ENCODE data around the gene TMEM63C.

The TMEM63C gene

GRCh38 chr14:77284066-77284465 lies 102.5 kb downstream of the TMEM63C start:
- TF ChIP-seq CTCF (conservative IDR thresholded peaks at IDR 0.05; ENCODE audit: low read length) (no peak), EZH2phosphoT487 (IDR thresholded peaks at IDR 0.05; ENCODE audit: borderline replicate concordance) (no peak)
- no peaks in the 10 kb centered on the region for H4K20me1 ChIP-seq (ENCODE audit: insufficient read depth, low read length, poor library complexity, severe bottlenecking)
- no peaks in the 10 kb centered on the region for H3K27me3 ChIP-seq (ENCODE audit: insufficient read depth, low read length, poor library complexity, severe bottlenecking)
- H3K4me3 ChIP-seq (ENCODE audit: low read length, poor library complexity, severe bottlenecking): no peak overlapping the region
- H3K9me2 ChIP-seq (replicated peaks; ENCODE audit: low read depth, low read length): no peaks in the 10 kb centered on the region
- H3K9ac ChIP-seq (ENCODE audit: low read depth, low read length, poor library complexity, severe bottlenecking): no peak overlapping the region
- H3K4me1 ChIP-seq (ENCODE audit: insufficient read depth, low read length, poor library complexity, severe bottlenecking): no peaks in the 10 kb centered on the region
- peaks cover 44% of the 10 kb centered on the region; the same call in 1 of the 2 replicates for H3K36me3 ChIP-seq (ENCODE audit: insufficient read depth, low read length)
- no peak overlapping the region for H3K4me2 ChIP-seq (ENCODE audit: low read depth, low read length, poor library complexity, severe bottlenecking)
- no peak overlapping the region for H2AFZ ChIP-seq (ENCODE audit: low read length)
- no peaks in the 10 kb centered on the region for H3F3A ChIP-seq (ENCODE audit: low read depth)
- H3K79me2 ChIP-seq (ENCODE audit: insufficient read depth, low read length): no peaks in the 10 kb centered on the region
- H3K9me3 ChIP-seq (ENCODE audit: insufficient read depth, low read depth, low read length): no peaks in the 10 kb centered on the region

GRCh38 chr14:77284466-77284865 lies 102.9 kb downstream of the TMEM63C start:
- H3K79me2 ChIP-seq (ENCODE audit: insufficient read depth, low read length): no peaks in the 10 kb centered on the region
- peaks cover 44% of the 10 kb centered on the region; the same call in 1 of the 2 replicates for H3K36me3 ChIP-seq (ENCODE audit: insufficient read depth, low read length)
- no peaks in the 10 kb centered on the region for H4K20me1 ChIP-seq (ENCODE audit: insufficient read depth, low read length, poor library complexity, severe bottlenecking)
- H3F3A ChIP-seq (ENCODE audit: low read depth): no peaks in the 10 kb centered on the region
- no peaks in the 10 kb centered on the region for H3K27me3 ChIP-seq (ENCODE audit: insufficient read depth, low read length, poor library complexity, severe bottlenecking)
- no peaks in the 10 kb centered on the region for H3K9me2 ChIP-seq (replicated peaks; ENCODE audit: low read depth, low read length)
- H3K4me1 ChIP-seq (ENCODE audit: insufficient read depth, low read length, poor library complexity, severe bottlenecking): no peaks in the 10 kb centered on the region
- H3K4me3 ChIP-seq (ENCODE audit: low read length, poor library complexity, severe bottlenecking): no peak overlapping the region
- H3K4me2 ChIP-seq (ENCODE audit: low read depth, low read length, poor library complexity, severe bottlenecking): no peak overlapping the region
- H3K9me3 ChIP-seq (ENCODE audit: insufficient read depth, low read depth, low read length): no peaks in the 10 kb centered on the region
- no peak for TF ChIP-seq CTCF (conservative IDR thresholded peaks at IDR 0.05; ENCODE audit: low read length)
- TF ChIP-seq EZH2phosphoT487 (IDR thresholded peaks at IDR 0.05; ENCODE audit: borderline replicate concordance): no peak
- no peak overlapping the region for H3K9ac ChIP-seq (ENCODE audit: low read depth, low read length, poor library complexity, severe bottlenecking)
- no peak overlapping the region for H2AFZ ChIP-seq (ENCODE audit: low read length)

DNA sequence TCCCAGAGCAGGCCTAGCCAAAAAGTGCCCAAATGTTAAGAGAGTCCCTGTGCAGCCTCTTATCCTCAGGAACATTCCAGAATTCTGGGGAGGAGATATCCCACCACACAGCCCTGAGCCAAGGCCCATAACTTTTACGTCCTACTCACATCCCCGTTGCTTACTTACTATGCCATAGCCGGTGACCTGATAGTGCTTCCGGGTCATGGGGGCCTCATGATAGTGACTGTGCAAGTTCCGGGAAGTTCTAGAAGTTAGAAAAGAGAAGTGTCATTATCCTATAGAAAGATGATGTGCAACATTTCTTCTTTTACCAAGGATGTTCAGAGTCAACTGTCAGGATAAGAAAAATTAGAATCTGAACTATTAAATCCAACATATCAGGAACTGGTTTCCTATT lies 105.0 kb downstream of the TMEM63C start:
- no peak overlapping the region for H3K4me2 ChIP-seq (ENCODE audit: low read depth, low read length, poor library complexity, severe bottlenecking)
- TF ChIP-seq CTCF (conservative IDR thresholded peaks at IDR 0.05; ENCODE audit: low read length): no peak
- TF ChIP-seq EZH2phosphoT487 (IDR thresholded peaks at IDR 0.05; ENCODE audit: borderline replicate concordance): no peak
- no peak overlapping the region for H2AFZ ChIP-seq (ENCODE audit: low read length)
- H3K4me3 ChIP-seq (ENCODE audit: low read length, poor library complexity, severe bottlenecking): no peak overlapping the region
- no peaks in the 10 kb centered on the region for H4K20me1 ChIP-seq (ENCODE audit: insufficient read depth, low read length, poor library complexity, severe bottlenecking)
- H3K27me3 ChIP-seq (ENCODE audit: insufficient read depth, low read length, poor library complexity, severe bottlenecking): no peaks in the 10 kb centered on the region
- H3K9ac ChIP-seq (ENCODE audit: low read depth, low read length, poor library complexity, severe bottlenecking): no peak overlapping the region
- no peaks in the 10 kb centered on the region for H3K9me2 ChIP-seq (replicated peaks; ENCODE audit: low read depth, low read length)
- H3K4me1 ChIP-seq (ENCODE audit: insufficient read depth, low read length, poor library complexity, severe bottlenecking): no peaks in the 10 kb centered on the region
- H3K79me2 ChIP-seq (ENCODE audit: insufficient read depth, low read length): no peaks in the 10 kb centered on the region
- no peaks in the 10 kb centered on the region for H3K9me3 ChIP-seq (ENCODE audit: insufficient read depth, low read depth, low read length)
- no peaks in the 10 kb centered on the region for H3F3A ChIP-seq (ENCODE audit: low read depth)
- H3K36me3 ChIP-seq (ENCODE audit: insufficient read depth, low read length): peaks cover 48% of the 10 kb centered on the region; the same call in 1 of the 2 replicates
